ENCODE results near the gene NSUN7.

Gene NSUN7

GRCh38 chr4:40856840-40857362, 107.1 kb downstream of the NSUN7 start:
- TF ChIP-seq CTCF (conservative IDR thresholded peaks at IDR 0.05; ENCODE audit: low read length), result no peak
- no peak overlapping the region for H3K4me3 ChIP-seq (ENCODE audit: low read length)

GRCh38 chr4:40857956-40858355, 108.2 kb downstream of the NSUN7 start:
- TF ChIP-seq CTCF (conservative IDR thresholded peaks at IDR 0.05; ENCODE audit: low read length), result no peak
- DNase-seq (ENCODE audit: low read depth), result no peak
- no peak overlapping the region for H3K4me3 ChIP-seq (ENCODE audit: low read length)

More at GRCh38 chr4:40856840-40857362, 107.1 kb downstream of the NSUN7 start:
- no peak for DNase-seq (ENCODE audit: low read depth)

GRCh38 chr4:40858962-40859361, 109.2 kb downstream of the NSUN7 start:
- no peak overlapping the region for H3K4me3 ChIP-seq (ENCODE audit: low read length)
- DNase-seq (ENCODE audit: low read depth), result no peak
- no peak for TF ChIP-seq CTCF (conservative IDR thresholded peaks at IDR 0.05; ENCODE audit: low read length)
